ENCODE data around the gene SETMAR. TPM values are rescaled to one million over a fixed set of nuclear protein-coding genes. Genes with fewer than 3 reads are reported as not detected.
A peak's percentile ranks its signal among the peaks of the same experiment; 100 is the strongest.

The SETMAR gene
- total RNA-seq: 14.6 and 18.0 TPM in 2 replicates
- long read RNA-seq, transcript SETMAR-201 (3 exons, 2,443 nt): major isoform, 20 of 62 reads
- long read RNA-seq, partial matches to known transcripts: 2 of 62 reads
- long read RNA-seq, other reads (novel, unspliced or antisense): 30 of 62 reads

DNA sequence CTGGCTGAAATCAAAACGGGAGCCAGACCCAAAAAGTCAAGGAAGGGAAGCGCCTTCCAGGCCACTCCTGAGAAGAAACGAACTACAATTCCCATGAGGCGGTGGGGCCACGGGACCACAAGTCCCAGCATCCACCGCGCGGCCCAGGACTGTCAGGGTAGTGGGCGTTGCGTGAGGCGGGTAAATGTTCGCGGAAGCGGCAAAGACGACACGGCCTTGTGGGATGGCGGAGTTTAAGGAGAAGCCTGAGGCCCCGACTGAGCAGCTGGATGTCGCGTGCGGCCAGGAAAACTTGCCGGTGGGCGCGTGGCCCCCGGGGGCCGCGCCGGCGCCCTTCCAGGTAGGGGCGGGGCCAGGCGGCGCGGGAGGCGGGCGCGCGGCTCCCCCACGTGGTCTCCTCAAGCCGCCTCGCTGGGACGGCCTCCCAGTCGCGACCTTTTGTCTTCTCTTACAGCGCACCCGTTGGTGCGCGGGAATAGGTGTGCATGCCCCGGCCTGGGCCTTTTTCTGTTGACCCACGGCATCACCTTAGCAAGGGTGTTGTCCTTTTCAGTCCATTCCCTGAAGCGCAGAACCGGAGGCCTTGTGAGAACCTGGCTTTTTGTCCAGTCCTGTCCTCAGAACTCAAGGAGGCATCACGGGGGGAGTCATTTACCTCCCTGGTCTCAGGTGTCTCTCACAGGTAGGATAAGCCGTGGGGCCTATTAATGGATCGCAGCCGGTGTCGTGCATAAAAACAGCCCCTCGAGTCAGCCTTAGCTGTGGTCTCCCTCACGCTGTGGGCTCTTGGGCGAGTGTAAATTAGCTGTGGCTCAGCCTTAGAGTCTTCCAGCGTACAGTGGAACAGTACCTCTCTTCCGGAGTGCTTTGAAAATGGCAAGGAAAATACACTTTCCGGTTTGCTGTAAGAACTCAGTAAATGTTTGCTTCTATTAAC is at the start of gene SETMAR:
Gene SETMAR (plus strand): TSS at position 183 of the 937 bp plus-strand sequence. CDS start 2 bp downstream, at position 185.
- peak; percentile 95 for DNase-seq (ENCODE audit: extremely low spot score, unreplicated experiment)
- peaks cover 13% of the 10 kb centered on the region for H3K36me3 Mint-ChIP-seq (ENCODE audit: unreplicated experiment)
- TF ChIP-seq, protein P1, sequence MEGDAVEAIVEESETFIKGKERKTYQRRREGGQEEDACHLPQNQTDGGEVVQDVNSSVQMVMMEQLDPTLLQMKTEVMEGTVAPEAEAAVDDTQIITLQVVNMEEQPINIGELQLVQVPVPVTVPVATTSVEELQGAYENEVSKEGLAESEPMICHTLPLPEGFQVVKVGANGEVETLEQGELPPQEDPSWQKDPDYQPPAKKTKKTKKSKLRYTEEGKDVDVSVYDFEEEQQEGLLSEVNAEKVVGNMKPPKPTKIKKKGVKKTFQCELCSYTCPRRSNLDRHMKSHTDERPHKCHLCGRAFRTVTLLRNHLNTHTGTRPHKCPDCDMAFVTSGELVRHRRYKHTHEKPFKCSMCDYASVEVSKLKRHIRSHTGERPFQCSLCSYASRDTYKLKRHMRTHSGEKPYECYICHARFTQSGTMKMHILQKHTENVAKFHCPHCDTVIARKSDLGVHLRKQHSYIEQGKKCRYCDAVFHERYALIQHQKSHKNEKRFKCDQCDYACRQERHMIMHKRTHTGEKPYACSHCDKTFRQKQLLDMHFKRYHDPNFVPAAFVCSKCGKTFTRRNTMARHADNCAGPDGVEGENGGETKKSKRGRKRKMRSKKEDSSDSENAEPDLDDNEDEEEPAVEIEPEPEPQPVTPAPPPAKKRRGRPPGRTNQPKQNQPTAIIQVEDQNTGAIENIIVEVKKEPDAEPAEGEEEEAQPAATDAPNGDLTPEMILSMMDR (IDR thresholded peaks at IDR 0.05): no peak
- H3K9me3 Mint-ChIP-seq (ENCODE audit: unreplicated experiment): no peaks in the 10 kb centered on the region
- no peaks in the 10 kb centered on the region for H3K27me3 Mint-ChIP-seq (ENCODE audit: unreplicated experiment)
- peaks cover 37% of the 10 kb centered on the region for H3K4me1 Mint-ChIP-seq (ENCODE audit: unreplicated experiment)
- H3K4me3 Mint-ChIP-seq (ENCODE audit: unreplicated experiment): peak within 1 kb of the TSS; percentile 93
- peak within 1 kb of the TSS; percentile 95 for H3K27ac Mint-ChIP-seq (ENCODE audit: unreplicated experiment)

DNA sequence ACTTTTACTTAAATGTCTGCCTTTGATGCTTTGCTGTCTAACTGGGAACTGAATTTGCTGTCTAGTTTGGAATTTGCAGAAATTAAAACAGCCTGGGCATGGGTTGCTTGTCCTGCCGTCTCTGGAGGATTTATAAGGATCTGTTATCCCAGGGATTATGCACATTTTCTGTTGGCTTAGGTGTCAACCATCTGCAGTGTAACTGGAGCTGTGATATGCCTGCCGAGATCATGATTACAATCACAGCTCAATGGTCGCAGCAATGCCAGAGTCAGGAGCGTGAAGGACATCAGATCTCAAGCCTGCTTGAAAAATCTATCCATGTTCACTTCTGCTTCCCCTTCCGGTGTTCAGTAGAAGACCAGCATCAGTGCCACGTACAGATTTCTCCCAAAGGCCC is 41.8 kb upstream of the SETMAR start:
- Mint-ChIP-seq H3K4me1 (ENCODE audit: unreplicated experiment) (no peaks in the 10 kb centered on the region), H3K4me3 (ENCODE audit: unreplicated experiment) (no peak overlapping the region), H3K9me3 (ENCODE audit: unreplicated experiment) (no peaks in the 10 kb centered on the region), H3K27ac (ENCODE audit: unreplicated experiment) (no peak overlapping the region), H3K27me3 (ENCODE audit: unreplicated experiment) (no peaks in the 10 kb centered on the region), H3K36me3 (ENCODE audit: unreplicated experiment) (no peaks in the 10 kb centered on the region)
- DNase-seq (ENCODE audit: extremely low spot score, unreplicated experiment): no peak
- TF ChIP-seq, protein P1 (IDR thresholded peaks at IDR 0.05): no peak

DNA sequence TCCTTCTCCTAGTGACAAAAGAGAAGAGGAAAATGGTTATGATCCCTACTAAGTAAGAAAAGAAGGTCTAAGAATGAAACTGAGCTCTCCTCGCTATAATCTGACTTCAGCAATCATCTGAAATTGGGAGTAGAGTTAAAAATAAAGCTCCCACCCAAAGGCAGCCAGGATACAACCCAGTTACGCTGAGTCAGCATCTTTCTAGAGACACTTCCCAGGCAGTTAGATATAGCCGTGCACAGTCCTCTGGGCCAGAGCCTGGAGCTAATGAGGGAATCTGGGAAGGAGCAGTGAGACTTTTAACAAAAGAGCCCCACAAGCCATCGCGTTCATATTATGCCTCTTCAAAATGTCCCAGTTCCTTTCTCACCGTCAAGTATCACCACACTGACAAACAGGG is 39.1 kb upstream of the SETMAR start:
- DNase-seq (ENCODE audit: extremely low spot score, unreplicated experiment): no peak
- no peaks in the 10 kb centered on the region for H3K9me3 Mint-ChIP-seq (ENCODE audit: unreplicated experiment)
- no peaks in the 10 kb centered on the region for H3K27me3 Mint-ChIP-seq (ENCODE audit: unreplicated experiment)
- H3K4me1 Mint-ChIP-seq (ENCODE audit: unreplicated experiment): no peaks in the 10 kb centered on the region
- TF ChIP-seq, protein P1 (IDR thresholded peaks at IDR 0.05): no peak
- H3K27ac Mint-ChIP-seq (ENCODE audit: unreplicated experiment): no peak overlapping the region
- H3K36me3 Mint-ChIP-seq (ENCODE audit: unreplicated experiment): no peaks in the 10 kb centered on the region
- H3K4me3 Mint-ChIP-seq (ENCODE audit: unreplicated experiment): no peak overlapping the region

DNA sequence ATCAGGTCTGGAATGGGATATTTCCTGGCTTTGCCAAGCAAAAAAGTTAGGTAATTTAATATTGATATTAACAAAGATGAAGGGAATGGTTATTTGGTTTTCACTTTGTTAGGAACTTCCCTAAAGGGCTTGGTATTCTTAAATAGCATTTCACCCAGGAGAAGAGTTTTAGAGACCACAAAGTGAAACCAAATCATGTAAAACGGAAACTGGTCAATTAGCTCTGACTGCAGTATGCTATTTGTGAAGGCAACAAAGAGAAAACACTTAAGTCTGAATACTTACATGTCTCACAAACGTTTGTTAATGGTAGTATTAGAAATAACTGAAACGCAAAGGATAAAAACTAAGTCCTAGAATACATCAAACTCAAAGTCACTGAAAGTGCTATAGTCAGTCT is 32.4 kb upstream of the SETMAR start:
- Mint-ChIP-seq H3K27me3 (ENCODE audit: unreplicated experiment) (peaks cover 14% of the 10 kb centered on the region), H3K9me3 (ENCODE audit: unreplicated experiment) (no peaks in the 10 kb centered on the region), H3K4me1 (ENCODE audit: unreplicated experiment) (no peaks in the 10 kb centered on the region), H3K4me3 (ENCODE audit: unreplicated experiment) (no peak overlapping the region), H3K36me3 (ENCODE audit: unreplicated experiment) (no peaks in the 10 kb centered on the region), H3K27ac (ENCODE audit: unreplicated experiment) (no peak overlapping the region)
- TF ChIP-seq, protein P1 (IDR thresholded peaks at IDR 0.05): no peak
- DNase-seq (ENCODE audit: extremely low spot score, unreplicated experiment): no peak

DNA sequence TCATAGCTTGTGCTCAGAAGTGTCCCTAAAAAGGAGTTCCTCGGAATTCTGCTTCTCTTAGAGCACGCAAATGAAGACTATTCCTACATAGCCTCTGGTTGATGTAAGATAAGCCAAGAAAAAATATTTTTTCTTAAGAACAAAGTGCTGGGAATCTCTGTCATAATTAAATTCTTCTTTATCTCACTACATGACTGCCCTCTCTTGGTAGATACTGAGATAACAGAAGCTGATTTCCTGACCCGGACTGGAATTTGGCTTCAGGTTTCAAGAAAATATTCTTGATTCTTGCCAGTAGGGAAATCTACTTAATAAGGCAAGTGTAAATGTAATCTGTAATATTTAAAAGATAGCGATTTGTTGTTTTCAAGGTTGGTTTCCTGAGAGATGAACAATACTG is 31.3 kb upstream of the SETMAR start:
- Mint-ChIP-seq H3K36me3 (ENCODE audit: unreplicated experiment) (no peaks in the 10 kb centered on the region), H3K27ac (ENCODE audit: unreplicated experiment) (no peak overlapping the region), H3K27me3 (ENCODE audit: unreplicated experiment) (peaks cover 16% of the 10 kb centered on the region), H3K4me1 (ENCODE audit: unreplicated experiment) (no peaks in the 10 kb centered on the region), H3K9me3 (ENCODE audit: unreplicated experiment) (no peaks in the 10 kb centered on the region), H3K4me3 (ENCODE audit: unreplicated experiment) (no peak overlapping the region)
- DNase-seq (ENCODE audit: extremely low spot score, unreplicated experiment): no peak
- TF ChIP-seq, protein P1 (IDR thresholded peaks at IDR 0.05): peak; percentile 59
